Liver (tissue), 9 donors: ENCODE data around the gene ERAP2. TPM values are rescaled to one million over a fixed set of nuclear protein-coding genes. Genes with fewer than 3 reads are reported as not detected.

Source experiments
- DNase-seq: peaks from one replicate; pipeline ENCODE4 v3.0.0-alpha.2; 2017; ENCODE audit warnings: low spot score
- H3K27ac ChIP-seq, 2 donors: one replicate each; pipeline ENCODE4 v1.7.0; 2013; ENCODE audit warnings: inconsistent platforms in 2 of 2, low read length in 2 of 2, control low read depth in 1 of 2, low read depth in 1 of 2, mild to moderate bottlenecking in 1 of 2
- H3K27me3 ChIP-seq, 4 donors: one replicate each; pipeline versions ENCODE4 v1.6.1 to v1.7.0; 2013; ENCODE audit warnings: low read length in 3 of 4, inconsistent platforms in 1 of 4, mild to moderate bottlenecking in 1 of 4, moderate library complexity in 1 of 4; ENCODE audit not compliant: control insufficient read depth in 4 of 4, insufficient read depth in 4 of 4
- H3K36me3 ChIP-seq, 4 donors: one replicate each; pipeline versions ENCODE4 v1.6.1 to v1.7.0; 2013; ENCODE audit warnings: low read length in 3 of 4, mild to moderate bottlenecking in 3 of 4, low read depth in 1 of 4, moderate library complexity in 1 of 4; ENCODE audit not compliant: control insufficient read depth in 4 of 4, insufficient read depth in 3 of 4
- H3K4me1 ChIP-seq, 4 donors: one replicate each; pipeline versions ENCODE4 v1.6.1 to v1.7.0; 2013; ENCODE audit warnings: low read length in 3 of 4, mild to moderate bottlenecking in 3 of 4, moderate library complexity in 1 of 4; ENCODE audit not compliant: control insufficient read depth in 4 of 4, insufficient read depth in 4 of 4
- H3K4me3 ChIP-seq, 3 donors: one replicate each; pipeline versions ENCODE4 v1.6.1 to v1.7.0; 2013; ENCODE audit warnings: low read length in 3 of 3, control low read depth in 1 of 3, low read depth in 1 of 3, mild to moderate bottlenecking in 1 of 3
- H3K9ac ChIP-seq, 2 donors: one replicate each; pipeline ENCODE4 v1.7.0; 2013; ENCODE audit warnings: low read length in 2 of 2, mild to moderate bottlenecking in 2 of 2, moderate library complexity in 2 of 2, control low read depth in 1 of 2, low read depth in 1 of 2
- H3K9me3 ChIP-seq, 4 donors: one replicate each; pipeline versions ENCODE4 v1.6.1 to v1.7.0; 2013; ENCODE audit warnings: low read length in 3 of 4; ENCODE audit not compliant: control insufficient read depth in 4 of 4
- CTCF ChIP-seq: fragments of 150-350 bp; IDR thresholded peaks from 2 replicates; pipeline ENCODE4 v1.5.1; 2017; ENCODE audit warnings: improper control_type of control experiment, low read depth, low read length; ENCODE audit not compliant: missing input control
- EGR1 ChIP-seq, 2 donors: IDR thresholded peaks; 2 replicates each; pipeline ENCODE4 v1.6.1; 2016 to 2018; ENCODE audit warnings: antibody characterized with exemption in 2 of 2, low read depth in 2 of 2
- FOXA1 ChIP-seq: IDR thresholded peaks from 2 replicates; pipeline ENCODE4 v1.6.1; 2016; ENCODE audit warnings: antibody characterized with exemption
- FOXA2 ChIP-seq: IDR thresholded peaks from 2 replicates; pipeline ENCODE4 v1.6.1; 2016; ENCODE audit warnings: antibody characterized with exemption
- GABPA ChIP-seq, 2 donors: IDR thresholded peaks in 1 of 2; conservative IDR thresholded peaks in 1 of 2; 2 replicates each; pipeline ENCODE4 v1.6.1; 2016; ENCODE audit warnings: antibody characterized with exemption in 2 of 2, mild to moderate bottlenecking in 1 of 2, moderate library complexity in 1 of 2
- HNF4A ChIP-seq, 2 donors: conservative IDR thresholded peaks; 2 replicates each; pipeline ENCODE4 v1.6.1; 2016; ENCODE audit warnings: antibody characterized with exemption in 2 of 2, mild to moderate bottlenecking in 2 of 2
- HNF4G ChIP-seq: IDR thresholded peaks from 2 replicates; pipeline ENCODE4 v1.6.1; 2016; ENCODE audit warnings: antibody characterized with exemption
- JUND ChIP-seq, 2 donors: IDR thresholded peaks; 2 replicates each; pipeline ENCODE4 v1.6.1; 2016; ENCODE audit warnings: antibody characterized with exemption in 2 of 2
- MAX ChIP-seq: IDR thresholded peaks from 2 replicates; pipeline ENCODE4 v1.6.1; 2016; ENCODE audit warnings: antibody characterized with exemption
- NR2F2 ChIP-seq: IDR thresholded peaks from 2 replicates; pipeline ENCODE4 v1.6.1; 2016; ENCODE audit warnings: antibody characterized with exemption
- RAD21 ChIP-seq, 2 donors: IDR thresholded peaks; 2 replicates each; pipeline ENCODE4 v1.6.1; 2016; ENCODE audit warnings: antibody characterized with exemption in 2 of 2, mild to moderate bottlenecking in 2 of 2
- REST ChIP-seq: IDR thresholded peaks from 2 replicates; pipeline ENCODE4 v1.6.1; 2016; ENCODE audit warnings: antibody characterized with exemption, mild to moderate bottlenecking
- RXRA ChIP-seq, 2 donors: IDR thresholded peaks; 2 replicates each; pipeline ENCODE4 v1.6.1; 2017 to 2018; ENCODE audit warnings: antibody characterized with exemption in 2 of 2, mild to moderate bottlenecking in 1 of 2
- SP1 ChIP-seq: IDR thresholded peaks from 2 replicates; pipeline ENCODE4 v1.6.1; 2018; ENCODE audit warnings: antibody characterized with exemption, mild to moderate bottlenecking
- TAF1 ChIP-seq: conservative IDR thresholded peaks from 2 replicates; pipeline ENCODE4 v1.6.1; 2016; ENCODE audit warnings: antibody characterized with exemption, mild to moderate bottlenecking
- YY1 ChIP-seq: IDR thresholded peaks from 2 replicates; pipeline ENCODE4 v1.6.1; 2016; ENCODE audit warnings: antibody characterized with exemption, mild to moderate bottlenecking
- ZBTB33 ChIP-seq: IDR thresholded peaks from 2 replicates; pipeline ENCODE4 v1.6.1; 2016; ENCODE audit warnings: antibody characterized with exemption
- WGBS: extraction: QIAGEN DNeasy Blood & Tissue Kit; methylation state at CpG from one replicate; pipeline ENCODE4 v1.1.7; 2013; 5-methylcytosine and 5-hydroxymethylcytosine counted together
- polyA plus RNA-seq, 2 donors: library from polyadenylated mRNA; stranded (reverse) in 1 of 2; unstranded in 1 of 2; fragments of 200-250 nt in 1 of 2; fragments of >200 nt in 1 of 2; fragmentation: Nextera tagmentation in 1 of 2; extraction: Ambion mirVana in 1 of 2; gene quantifications; one replicate each; pipeline versions ENCODE4 v1.2.1 to v1.2.3, GENCODE V29; 2013 to 2015
- total RNA-seq, 2 donors: library from RNA; depleted of rRNA; stranded (reverse); fragments of >200 nt; gene quantifications; one replicate each; pipeline ENCODE4 v1.2.3, GENCODE V29; 2014
- TF ChIP-seq, protein P1 (sequence below): IDR thresholded peaks from 2 replicates; pipeline ENCODE4 v1.6.1; 2016; ENCODE audit warnings: antibody characterized with exemption
- donor health status: healthy.
- donor health status: healthy.
- donor health status: healthy.
- donor health status: healthy.
- donor health status: healthy.

The ERAP2 gene
- total and polyA plus RNA-seq, 4 donors = 1.8 to 15.5 (median 10.7) TPM

- no peak for TF ChIP-seq ZBTB33
- TF ChIP-seq FOXA2 = no peak
- no peak for TF ChIP-seq HNF4A (conservative IDR thresholded peaks at IDR 0.05)
- TF ChIP-seq, protein P1, sequence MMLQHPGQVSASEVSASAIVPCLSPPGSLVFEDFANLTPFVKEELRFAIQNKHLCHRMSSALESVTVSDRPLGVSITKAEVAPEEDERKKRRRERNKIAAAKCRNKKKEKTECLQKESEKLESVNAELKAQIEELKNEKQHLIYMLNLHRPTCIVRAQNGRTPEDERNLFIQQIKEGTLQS = no peak
Observed at GRCh38 chr5:96869372-96869641, 7.0 kb upstream of the ERAP2 start (continued).

- Histone ChIP-seq H3K9ac (no peak overlapping the region), H3K9me3 (no peaks in the 10 kb centered on the region), H3K4me1 (peaks cover 2 to 8% (median 5%) of the 10 kb centered on the region in 4 donors), H3K36me3 (no peaks in the 10 kb centered on the region), H3K27me3 (no peaks in the 10 kb centered on the region), H3K27ac (no peak overlapping the region), H3K4me3 (no peak overlapping the region)
- DNase-seq = no peak
- WGBS = 61% methylated on average over 4 of the region's 4 CpGs
- TF ChIP-seq MAX (no peak), ZBTB33 (no peak), RXRA (IDR thresholded peaks at IDR 0.05) (no peak), RAD21 (IDR thresholded peaks at IDR 0.05) (no peak), FOXA2 (no peak), HNF4G (no peak), GABPA (IDR thresholded peaks at IDR 0.05 in 1 of 2, conservative IDR thresholded peaks at IDR 0.05 in 1 of 2) (no peak), SP1 (no peak), TAF1 (no peak), HNF4A (conservative IDR thresholded peaks at IDR 0.05) (no peak), JUND (IDR thresholded peaks at IDR 0.05) (no peak), NR2F2 (no peak), CTCF (no peak), YY1 (no peak), REST (no peak), EGR1 (IDR thresholded peaks at IDR 0.05; ENCODE audit: low read depth in 2 of 2) (no peak), FOXA1 (no peak)
- TF ChIP-seq, protein P1 = no peak
Observed at GRCh38 chr5:96870094-96871026, 5.9 kb upstream of the ERAP2 start.
